SU-DHL-6 (cell line): ENCODE results near the gene HEMK1.

Experiments used
- H2AFZ ChIP-seq: fragments of 200-600 bp; sonication (generic); 2 replicates; pipeline ENCODE4 v1.6.1; 2014; ENCODE audit warnings: low read depth, mild to moderate bottlenecking, moderate library complexity, mixed read lengths, antibody characterized with exemption, low read length; ENCODE audit not compliant: severe bottlenecking
- H3F3A ChIP-seq: fragments of 200-600 bp; shearing (Covaris generic); 2 replicates; pipeline ENCODE4 v1.6.0; 2016; ENCODE audit warnings: antibody characterized with exemption, mild to moderate bottlenecking; ENCODE audit not compliant: insufficient read depth
- H3K27ac ChIP-seq: fragments of 200-600 bp; sonication (generic); 2 replicates; pipeline ENCODE4 v1.5.1; 2016; ENCODE audit warnings: low read depth, mild to moderate bottlenecking, low read length, moderate library complexity, mixed read lengths
- H3K27me3 ChIP-seq: fragments of 200-600 bp; sonication (generic), shearing (Covaris generic); 2 replicates; pipeline ENCODE4 v1.6.0; 2014; ENCODE audit warnings: mild to moderate bottlenecking, low read length
- H3K36me3 ChIP-seq: fragments of 200-600 bp; sonication (generic); 2 replicates; pipeline ENCODE4 v1.6.1; 2014; ENCODE audit warnings: mild to moderate bottlenecking, low read length, mixed read lengths
- H3K4me2 ChIP-seq: fragments of 300-600, 200-600 bp; shearing (Covaris generic), sonication (generic); 2 replicates; pipeline ENCODE4 v1.6.0; 2014; ENCODE audit warnings: low read length, low read depth, mild to moderate bottlenecking; ENCODE audit not compliant: poor library complexity, severe bottlenecking
- H3K4me3 ChIP-seq: fragments of 200-600 bp; sonication (generic); 2 replicates; pipeline ENCODE4 v1.5.1; 2014; ENCODE audit warnings: antibody characterized with exemption, low read length, mild to moderate bottlenecking, mixed read lengths; ENCODE audit not compliant: insufficient read depth, poor library complexity, severe bottlenecking
- H3K79me2 ChIP-seq: fragments of 200-600 bp; sonication (generic); 2 replicates; pipeline ENCODE4 v1.6.1; 2014; ENCODE audit warnings: mild to moderate bottlenecking, low read length, moderate library complexity; ENCODE audit not compliant: insufficient read depth
- H3K9ac ChIP-seq: fragments of 200-600 bp; sonication (generic); 2 replicates; pipeline ENCODE4 v1.7.0; 2014; ENCODE audit warnings: mild to moderate bottlenecking, low read length
- H3K9me2 ChIP-seq: fragments of 200-600 bp; sonication (generic); replicated peaks from 2 replicates; pipeline ENCODE4 v1.6.1; 2014; ENCODE audit warnings: low read length; ENCODE audit not compliant: insufficient read depth
- H3K9me3 ChIP-seq: fragments of 200-600 bp; sonication (generic); 2 replicates; pipeline ENCODE4 v1.6.1; 2014; ENCODE audit warnings: low read length, mixed read lengths; ENCODE audit not compliant: insufficient read depth
- H4K20me1 ChIP-seq: fragments of 200-600 bp; sonication (generic); 2 replicates; pipeline ENCODE4 v1.6.1; 2014; ENCODE audit warnings: low read depth, mild to moderate bottlenecking, antibody characterized with exemption, low read length, moderate library complexity, mixed read lengths
- CTCF ChIP-seq: fragments of 200-600 bp; sonication (generic); IDR thresholded peaks from one replicate; pipeline ENCODE4 v1.5.1; 2017; ENCODE audit warnings: antibody characterized with exemption, mild to moderate bottlenecking, low read length, moderate library complexity; ENCODE audit not compliant: insufficient read depth, poor library complexity, severe bottlenecking
- EZH2phosphoT487 ChIP-seq: fragments of 200-600 bp; sonication (generic), shearing (Covaris generic); conservative IDR thresholded peaks from 2 replicates; pipeline ENCODE4 v1.6.1; 2018; ENCODE audit warnings: mild to moderate bottlenecking, antibody characterized with exemption, low read length, moderate library complexity, mixed read lengths

HEMK1 gene

GRCh38 chr3:50568947-50569749 is at the start of gene HEMK1:
TSS of gene HEMK1 (plus strand) at chr3:50569522. CDS start at chr3:50571105, 1,583 bp downstream.
- TF ChIP-seq EZH2phosphoT487 = no peak
- TF ChIP-seq CTCF = no peak
- peak within 1 kb of the TSS; percentile 99 for H2AFZ ChIP-seq

GRCh38 chr3:50520849-50521248 is 48.5 kb upstream of the HEMK1 start:
- Histone ChIP-seq H3K9me3 (no peaks in the 10 kb centered on the region), H3K27ac (no peak overlapping the region), H3K4me3 (no peak overlapping the region), H3F3A (no peaks in the 10 kb centered on the region), H3K79me2 (no peaks in the 10 kb centered on the region), H3K36me3 (no peaks in the 10 kb centered on the region), H4K20me1 (no peaks in the 10 kb centered on the region), H3K27me3 (no peaks in the 10 kb centered on the region), H3K9me2 (no peaks in the 10 kb centered on the region), H2AFZ (no peak overlapping the region), H3K4me2 (no peak overlapping the region), H3K9ac (no peak overlapping the region)
- TF ChIP-seq CTCF (no peak), EZH2phosphoT487 (no peak)

More at GRCh38 chr3:50568947-50569749, at the start of gene HEMK1:
- H3K27ac ChIP-seq = peak within 1 kb of the TSS; percentile 45
- peaks cover 6% of the 10 kb centered on the region; the same call in 1 of the 2 replicates for H3F3A ChIP-seq
- H3K79me2 ChIP-seq = no peaks in the 10 kb centered on the region
- H3K36me3 ChIP-seq = no peaks in the 10 kb centered on the region
- H4K20me1 ChIP-seq = no peaks in the 10 kb centered on the region
- H3K9me3 ChIP-seq = no peaks in the 10 kb centered on the region
- H3K4me2 ChIP-seq = peak within 1 kb of the TSS; percentile 79
- no peaks in the 10 kb centered on the region for H3K9me2 ChIP-seq
- H3K27me3 ChIP-seq = no peaks in the 10 kb centered on the region
- peak within 1 kb of the TSS; percentile 97 for H3K4me3 ChIP-seq
- peak within 1 kb of the TSS; percentile 79 for H3K9ac ChIP-seq

- TF ChIP-seq EZH2phosphoT487 (no peak), CTCF (no peak)
- H3K27me3 ChIP-seq = no peaks in the 10 kb centered on the region
- H3K9me3 ChIP-seq = no peaks in the 10 kb centered on the region
- H4K20me1 ChIP-seq = no peaks in the 10 kb centered on the region
- H3K79me2 ChIP-seq = no peaks in the 10 kb centered on the region
- H3K27ac ChIP-seq = no peak overlapping the region
- H3K9ac ChIP-seq = no peak overlapping the region
- no peaks in the 10 kb centered on the region for H3K36me3 ChIP-seq
- no peak overlapping the region for H3K4me2 ChIP-seq
- no peak overlapping the region for H2AFZ ChIP-seq
- no peaks in the 10 kb centered on the region for H3K9me2 ChIP-seq
- no peak overlapping the region for H3K4me3 ChIP-seq
- H3F3A ChIP-seq = no peaks in the 10 kb centered on the region
Measured at GRCh38 chr3:50521572-50521971, 47.8 kb upstream of the HEMK1 start.
